ENCODE data around the gene KDM6A. TPM values are rescaled to one million over a fixed set of nuclear protein-coding genes. Genes with fewer than 3 reads are reported as not detected.

Gene KDM6A
- total RNA-seq, 1 experiment from 2014 or later, result 21.0 TPM

GRCh38 chrX:44957848-44958247 lies 84.9 kb downstream of the KDM6A start:
- no peak overlapping the region for H3K4me3 ChIP-seq (replicated peaks in 1 of 2; ENCODE audit: low read depth in 1 of 2, low read length in 2 of 2)
- no peak for ATAC-seq
- intact Hi-C loops (cut with micrococcal nuclease), result no loop called here
- ChIA-PET POLR2A (no interaction called here), CTCF (no interaction called here), RAD21 (ENCODE audit: low non-redundant PET in 1 of 2, low total read pairs in 2 of 2, uncharacterized antibody in 2 of 2, unreplicated experiment in 2 of 2) (no interaction called here)
- H3K9me2 ChIP-seq (ENCODE audit: insufficient read depth), result no peaks in the 10 kb centered on the region
- H3K27me3 ChIP-seq (ENCODE audit: insufficient read depth, low read length), result no peaks in the 10 kb centered on the region
- no TSS peak for BruUV-seq (replicated peaks)
- no peak overlapping the region for H3K27ac ChIP-seq (ENCODE audit: low read depth, low read length)
- H3K79me2 ChIP-seq (ENCODE audit: insufficient read depth, low read length), result peaks cover 86% of the 10 kb centered on the region
- H3K9me3 ChIP-seq (ENCODE audit: control insufficient read depth in 1 of 2, insufficient read depth in 1 of 2, low read depth in 1 of 2, low read length in 2 of 2), result no peaks in the 10 kb centered on the region
- no peaks in the 10 kb centered on the region for H3K4me1 ChIP-seq (ENCODE audit: control insufficient read depth in 1 of 2, insufficient read depth in 2 of 2, low read length in 2 of 2)
- no peaks in the 10 kb centered on the region for H4K20me1 ChIP-seq (ENCODE audit: insufficient read depth)
- no peak for DNase-seq (ENCODE audit: low read depth, low spot score)
- TF ChIP-seq SRF (IDR thresholded peaks at IDR 0.05; ENCODE audit: low read depth) (no peak), EZH2 (IDR thresholded peaks at IDR 0.05) (no peak), CBX3 (IDR thresholded peaks at IDR 0.05; ENCODE audit: low read depth) (no peak), REST (IDR thresholded peaks at IDR 0.05; ENCODE audit: low read depth) (no peak), POLR2AphosphoS5 (IDR thresholded peaks at IDR 0.05; ENCODE audit: low read depth, low read length) (no peak), SP1 (IDR thresholded peaks at IDR 0.05; ENCODE audit: low read depth) (no peak)
- TF ChIP-seq, protein P1, sequence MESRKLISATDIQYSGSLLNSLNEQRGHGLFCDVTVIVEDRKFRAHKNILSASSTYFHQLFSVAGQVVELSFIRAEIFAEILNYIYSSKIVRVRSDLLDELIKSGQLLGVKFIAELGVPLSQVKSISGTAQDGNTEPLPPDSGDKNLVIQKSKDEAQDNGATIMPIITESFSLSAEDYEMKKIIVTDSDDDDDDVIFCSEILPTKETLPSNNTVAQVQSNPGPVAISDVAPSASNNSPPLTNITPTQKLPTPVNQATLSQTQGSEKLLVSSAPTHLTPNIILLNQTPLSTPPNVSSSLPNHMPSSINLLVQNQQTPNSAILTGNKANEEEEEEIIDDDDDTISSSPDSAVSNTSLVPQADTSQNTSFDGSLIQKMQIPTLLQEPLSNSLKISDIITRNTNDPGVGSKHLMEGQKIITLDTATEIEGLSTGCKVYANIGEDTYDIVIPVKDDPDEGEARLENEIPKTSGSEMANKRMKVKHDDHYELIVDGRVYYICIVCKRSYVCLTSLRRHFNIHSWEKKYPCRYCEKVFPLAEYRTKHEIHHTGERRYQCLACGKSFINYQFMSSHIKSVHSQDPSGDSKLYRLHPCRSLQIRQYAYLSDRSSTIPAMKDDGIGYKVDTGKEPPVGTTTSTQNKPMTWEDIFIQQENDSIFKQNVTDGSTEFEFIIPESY (IDR thresholded peaks at IDR 0.05; ENCODE audit: extremely low read depth, insufficient replicate concordance, low read length), result no peak
- H3K9ac ChIP-seq (ENCODE audit: low read length), result no peak overlapping the region
- no peak overlapping the region for H3K4me2 ChIP-seq (ENCODE audit: low read length)
- no peaks in the 10 kb centered on the region for H3K36me3 ChIP-seq (ENCODE audit: control insufficient read depth in 1 of 2, insufficient read depth in 2 of 2, low read length in 2 of 2)
- H2AFZ ChIP-seq (ENCODE audit: low read depth, low read length, poor library complexity, severe bottlenecking), result no peak overlapping the region

Data from HCT116 (cell line).